Measurements from ENCODE around the gene EEFSEC.

EEFSEC gene

GRCh38 chr3:128337305-128337704, 184.0 kb downstream of the EEFSEC start:
- Mint-ChIP-seq H3K4me1 (no peaks in the 10 kb centered on the region), H3K9me3 (no peaks in the 10 kb centered on the region), H3K27ac (no peak overlapping the region)

GRCh38 chr3:128338536-128339330, 185.5 kb downstream of the EEFSEC start:
- no peak for DNase-seq (ENCODE audit: low spot score in 2 of 2)
- no peaks in the 10 kb centered on the region for H3K4me1 Mint-ChIP-seq
- ATAC-seq (ENCODE audit: low read depth), result no peak
- H3K4me3 Mint-ChIP-seq, result no peak overlapping the region
- peaks cover 28% of the 10 kb centered on the region for H3K36me3 Mint-ChIP-seq
- H3K9me3 Mint-ChIP-seq, result no peaks in the 10 kb centered on the region
- no peak overlapping the region for H3K27ac Mint-ChIP-seq
- no peaks in the 10 kb centered on the region for H3K27me3 Mint-ChIP-seq

More at GRCh38 chr3:128337305-128337704, 184.0 kb downstream of the EEFSEC start:
- no peak for ATAC-seq (ENCODE audit: low read depth)
- Mint-ChIP-seq H3K4me3 (no peak overlapping the region), H3K27me3 (no peaks in the 10 kb centered on the region), H3K36me3 (peaks cover 26% of the 10 kb centered on the region)
- DNase-seq (ENCODE audit: low spot score in 2 of 2), result no peak

- Mint-ChIP-seq H3K9me3 (no peaks in the 10 kb centered on the region), H3K27me3 (no peaks in the 10 kb centered on the region), H3K27ac (no peak overlapping the region), H3K36me3 (peaks cover 28% of the 10 kb centered on the region), H3K4me3 (no peak overlapping the region), H3K4me1 (no peaks in the 10 kb centered on the region)
- no peak for ATAC-seq (ENCODE audit: low read depth)
- no peak for DNase-seq (ENCODE audit: low spot score in 2 of 2)
These were observed 186.3 kb downstream of the EEFSEC start for GRCh38 chr3:128339491-128340012.

GRCh38 chr3:128340198-128340903, 187.1 kb downstream of the EEFSEC start:
- H3K4me1 Mint-ChIP-seq, result no peaks in the 10 kb centered on the region
- no peaks in the 10 kb centered on the region for H3K9me3 Mint-ChIP-seq
- H3K27ac Mint-ChIP-seq, result no peak overlapping the region
- no peak overlapping the region for H3K4me3 Mint-ChIP-seq
- DNase-seq (ENCODE audit: low spot score in 2 of 2) (no peak), ATAC-seq (ENCODE audit: low read depth) (no peak)
- no peaks in the 10 kb centered on the region for H3K27me3 Mint-ChIP-seq
- peaks cover 24% of the 10 kb centered on the region for H3K36me3 Mint-ChIP-seq

GRCh38 chr3:128340904-128341555, 187.7 kb downstream of the EEFSEC start:
- Mint-ChIP-seq H3K27me3 (no peaks in the 10 kb centered on the region), H3K36me3 (peaks cover 22% of the 10 kb centered on the region), H3K27ac (no peak overlapping the region), H3K4me1 (no peaks in the 10 kb centered on the region), H3K4me3 (no peak overlapping the region), H3K9me3 (no peaks in the 10 kb centered on the region)
- DNase-seq (ENCODE audit: low spot score in 2 of 2) (no peak), ATAC-seq (ENCODE audit: low read depth) (no peak)

GRCh38 chr3:128341659-128342395, 188.5 kb downstream of the EEFSEC start:
- no peaks in the 10 kb centered on the region for H3K4me1 Mint-ChIP-seq
- no peaks in the 10 kb centered on the region for H3K27me3 Mint-ChIP-seq
- no peak overlapping the region for H3K27ac Mint-ChIP-seq
- no peaks in the 10 kb centered on the region for H3K9me3 Mint-ChIP-seq
- ATAC-seq (ENCODE audit: low read depth), result no peak
- H3K36me3 Mint-ChIP-seq, result peaks cover 18% of the 10 kb centered on the region
- DNase-seq (ENCODE audit: low spot score in 2 of 2), result no peak
- no peak overlapping the region for H3K4me3 Mint-ChIP-seq

- Mint-ChIP-seq H3K9me3 (no peaks in the 10 kb centered on the region), H3K27me3 (no peaks in the 10 kb centered on the region), H3K27ac (no peak overlapping the region), H3K36me3 (peaks cover 12% of the 10 kb centered on the region), H3K4me1 (peaks cover 4% of the 10 kb centered on the region), H3K4me3 (no peak overlapping the region)
- no peak for ATAC-seq (ENCODE audit: low read depth)
- DNase-seq (ENCODE audit: low spot score in 2 of 2), result no peak
These were observed 189.5 kb downstream of the EEFSEC start for GRCh38 chr3:128342701-128343180.

GRCh38 chr3:128343287-128344051, 190.2 kb downstream of the EEFSEC start:
- Mint-ChIP-seq H3K4me3 (no peak overlapping the region), H3K4me1 (peaks cover 9% of the 10 kb centered on the region), H3K27ac (no peak overlapping the region), H3K9me3 (no peaks in the 10 kb centered on the region), H3K36me3 (peaks cover 12% of the 10 kb centered on the region), H3K27me3 (no peaks in the 10 kb centered on the region)
- ATAC-seq (ENCODE audit: low read depth) (no peak), DNase-seq (ENCODE audit: low spot score in 2 of 2) (no peak)

GRCh38 chr3:128344052-128344735, 190.9 kb downstream of the EEFSEC start:
- peaks cover 14% of the 10 kb centered on the region for H3K4me1 Mint-ChIP-seq
- H3K9me3 Mint-ChIP-seq, result no peaks in the 10 kb centered on the region
- no peak for DNase-seq (ENCODE audit: low spot score in 2 of 2)
- no peak overlapping the region for H3K4me3 Mint-ChIP-seq
- H3K27ac Mint-ChIP-seq, result no peak overlapping the region
- H3K27me3 Mint-ChIP-seq, result no peaks in the 10 kb centered on the region
- H3K36me3 Mint-ChIP-seq, result peaks cover 12% of the 10 kb centered on the region
- ATAC-seq (ENCODE audit: low read depth), result no peak

GRCh38 chr3:128345196-128345595, 191.9 kb downstream of the EEFSEC start:
- H3K4me3 Mint-ChIP-seq, result no peak overlapping the region
- no peak overlapping the region for H3K27ac Mint-ChIP-seq
- no peak for DNase-seq (ENCODE audit: low spot score in 2 of 2)
- H3K36me3 Mint-ChIP-seq, result peaks cover 12% of the 10 kb centered on the region
- no peaks in the 10 kb centered on the region for H3K9me3 Mint-ChIP-seq
- no peaks in the 10 kb centered on the region for H3K27me3 Mint-ChIP-seq
- peaks cover 14% of the 10 kb centered on the region for H3K4me1 Mint-ChIP-seq
- ATAC-seq (ENCODE audit: low read depth), result no peak

- peaks cover 14% of the 10 kb centered on the region for H3K4me1 Mint-ChIP-seq
- DNase-seq (ENCODE audit: low spot score in 2 of 2) (no peak), ATAC-seq (ENCODE audit: low read depth) (no peak)
These were observed 193.3 kb downstream of the EEFSEC start for GRCh38 chr3:128346562-128346961.

GRCh38 chr3:128347282-128347681, 194.0 kb downstream of the EEFSEC start:
- no peaks in the 10 kb centered on the region for H3K9me3 Mint-ChIP-seq
- ATAC-seq (ENCODE audit: low read depth) (no peak), DNase-seq (ENCODE audit: low spot score in 2 of 2) (no peak)
- peaks cover 12% of the 10 kb centered on the region for H3K36me3 Mint-ChIP-seq
- H3K27me3 Mint-ChIP-seq, result no peaks in the 10 kb centered on the region
- H3K4me3 Mint-ChIP-seq, result no peak overlapping the region
- H3K27ac Mint-ChIP-seq, result peak overlapping the region; percentile 13
- H3K4me1 Mint-ChIP-seq, result peaks cover 14% of the 10 kb centered on the region

More at GRCh38 chr3:128346562-128346961, 193.3 kb downstream of the EEFSEC start:
- peaks cover 15% of the 10 kb centered on the region for H3K36me3 Mint-ChIP-seq
- no peaks in the 10 kb centered on the region for H3K27me3 Mint-ChIP-seq
- no peak overlapping the region for H3K4me3 Mint-ChIP-seq
- no peaks in the 10 kb centered on the region for H3K9me3 Mint-ChIP-seq
- no peak overlapping the region for H3K27ac Mint-ChIP-seq
